DMS 273 (cell line): ENCODE results near the gene SAMD4A.

Experiments
- DNase-seq: peaks from one replicate; lab custom pipeline; 2025; ENCODE audit not compliant: unreplicated experiment; lab: John Stamatoyannopoulos, UW

The SAMD4A gene

DNA sequence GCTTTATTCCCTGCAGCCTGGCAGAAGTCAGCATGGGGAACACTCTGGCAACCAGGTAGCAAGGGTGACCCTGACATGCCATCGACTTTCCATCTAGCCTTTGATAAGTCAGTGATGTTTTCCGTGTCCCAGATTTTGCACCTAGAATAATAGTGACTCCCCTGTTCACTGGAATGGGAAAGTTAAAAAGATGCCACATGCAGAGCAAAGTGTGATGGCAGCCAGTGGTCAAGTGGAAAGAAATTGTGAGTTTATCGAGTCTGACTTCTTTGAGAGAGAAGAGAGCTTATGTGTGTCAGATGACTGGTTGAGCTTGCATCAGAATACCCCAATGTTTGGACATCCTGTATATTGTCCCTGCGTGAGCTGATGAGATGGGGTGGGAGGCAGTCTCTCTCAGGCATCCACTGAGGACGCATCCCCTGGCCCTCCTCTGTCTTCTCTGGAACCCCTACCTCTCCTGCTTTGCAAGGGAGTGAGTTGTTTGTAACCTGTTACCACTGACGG lies 187.2 kb downstream of the SAMD4A start:
- no peak for DNase-seq

DNA sequence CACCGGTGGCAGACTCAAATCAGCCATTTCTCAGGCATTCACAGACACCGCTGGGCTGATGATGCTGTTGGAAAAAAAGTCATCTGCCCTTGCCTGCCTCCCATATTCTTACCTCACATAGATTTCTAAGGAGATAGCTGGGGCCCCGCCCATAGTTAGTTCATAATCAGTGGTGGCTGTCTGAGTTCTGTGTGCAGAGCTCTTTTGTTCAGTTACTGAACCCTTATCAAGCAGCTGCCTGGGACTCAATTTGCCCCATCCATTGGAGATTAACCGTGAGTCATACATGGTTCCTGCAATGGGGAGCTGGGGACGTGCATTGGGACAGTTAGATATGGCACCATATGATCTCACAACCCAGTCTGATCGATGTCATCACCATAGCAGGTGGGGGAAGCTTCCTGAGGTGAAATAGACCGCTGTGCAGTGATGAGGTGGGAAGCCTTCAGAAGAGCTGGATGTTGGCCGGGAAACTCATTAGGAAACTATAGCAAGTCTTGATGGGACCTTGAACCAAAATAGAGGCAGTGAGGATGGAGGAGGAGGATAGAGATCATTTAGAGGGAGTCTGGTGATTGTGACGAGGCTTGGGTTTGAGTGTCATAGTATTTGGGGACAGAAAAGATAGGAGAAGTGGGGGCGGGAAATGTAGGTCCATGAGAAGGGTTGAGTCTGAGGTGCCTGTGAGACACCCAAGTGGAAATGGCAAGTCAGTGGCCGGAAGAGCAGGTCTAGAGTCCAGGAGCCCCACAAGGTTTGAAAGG lies 187.9 kb downstream of the SAMD4A start:
- no peak for DNase-seq

DNA sequence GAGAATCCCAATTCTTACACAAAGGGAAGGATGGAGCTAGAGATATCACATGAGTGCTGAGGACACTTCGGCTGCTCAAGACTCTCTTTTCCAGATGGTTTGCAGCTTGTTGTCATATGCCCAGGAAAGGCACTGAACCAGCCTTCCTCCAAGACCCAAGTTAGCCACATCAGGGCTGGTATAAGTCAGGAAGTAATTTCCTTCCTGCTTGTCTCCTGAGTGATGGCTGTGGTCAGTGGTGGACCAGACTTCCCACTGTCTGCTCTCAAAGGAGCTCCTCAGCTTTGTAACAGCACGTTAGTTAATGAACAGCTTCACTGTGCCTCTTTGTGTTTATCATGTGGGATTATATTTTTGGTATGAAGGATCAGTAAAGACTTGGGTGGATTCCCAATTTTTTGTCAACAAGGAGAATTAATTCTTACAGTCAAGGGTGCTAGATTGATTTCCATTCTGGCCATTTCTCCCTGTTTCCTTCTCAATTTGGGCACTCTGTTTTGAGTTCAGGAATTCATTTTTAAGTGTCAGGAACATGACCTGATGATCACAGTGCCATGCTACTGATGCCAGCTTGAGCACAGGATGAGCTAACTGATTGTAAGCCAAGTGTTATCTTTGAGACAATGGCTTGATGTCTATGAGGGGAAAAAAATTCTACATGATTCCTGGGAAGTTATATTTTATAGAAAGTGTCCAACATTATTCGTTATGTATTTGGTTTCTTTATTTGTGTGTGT lies 189.9 kb downstream of the SAMD4A start:
- DNase-seq = no peak

DNA sequence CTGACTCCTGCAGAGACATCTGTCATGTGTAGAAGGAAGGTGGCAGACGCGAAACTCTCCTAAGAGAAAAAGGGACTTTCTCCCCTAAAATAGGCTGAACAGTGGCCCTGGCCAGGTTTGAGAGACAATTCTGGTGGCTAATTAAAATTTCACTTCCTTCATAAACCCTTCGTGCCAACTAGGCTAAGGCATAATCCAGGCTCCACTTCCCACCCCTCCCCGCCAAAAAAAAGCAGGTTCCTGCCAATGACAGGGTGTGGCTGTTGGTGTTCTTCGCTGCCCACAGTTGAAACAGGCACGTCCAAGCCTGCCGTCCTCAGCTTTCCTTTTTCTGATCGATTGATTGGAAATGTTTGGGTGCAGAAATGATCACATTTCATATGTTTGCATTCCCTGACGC lies 191.1 kb downstream of the SAMD4A start:
- DNase-seq = no peak

DNA sequence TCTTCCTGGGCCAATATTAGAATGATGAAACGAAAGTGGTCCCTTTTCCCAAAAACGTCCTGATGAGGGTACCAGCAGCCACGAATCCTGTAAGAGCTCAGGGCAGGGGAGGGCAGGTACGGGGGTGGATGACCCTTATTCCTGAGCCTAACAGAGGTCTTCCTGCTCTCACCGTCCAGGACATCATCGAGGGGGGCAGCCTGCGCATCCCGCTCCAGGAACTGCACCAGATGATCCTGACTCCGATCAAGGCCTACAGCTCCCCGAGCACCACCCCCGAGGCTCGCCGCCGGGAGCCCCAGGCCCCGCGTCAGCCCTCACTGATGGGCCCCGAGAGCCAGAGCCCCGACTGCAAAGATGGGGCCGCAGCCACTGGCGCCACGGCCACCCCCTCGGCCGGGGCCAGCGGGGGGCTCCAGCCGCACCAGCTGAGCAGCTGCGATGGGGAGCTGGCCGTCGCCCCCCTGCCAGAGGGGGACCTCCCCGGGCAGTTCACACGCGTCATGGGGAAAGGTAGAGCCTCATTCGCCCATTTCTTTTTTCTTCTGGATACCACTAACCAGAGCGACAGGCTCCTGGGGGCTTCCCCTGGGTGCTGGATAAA lies 193.2 kb downstream of the SAMD4A start:
- DNase-seq = no peak

DNA sequence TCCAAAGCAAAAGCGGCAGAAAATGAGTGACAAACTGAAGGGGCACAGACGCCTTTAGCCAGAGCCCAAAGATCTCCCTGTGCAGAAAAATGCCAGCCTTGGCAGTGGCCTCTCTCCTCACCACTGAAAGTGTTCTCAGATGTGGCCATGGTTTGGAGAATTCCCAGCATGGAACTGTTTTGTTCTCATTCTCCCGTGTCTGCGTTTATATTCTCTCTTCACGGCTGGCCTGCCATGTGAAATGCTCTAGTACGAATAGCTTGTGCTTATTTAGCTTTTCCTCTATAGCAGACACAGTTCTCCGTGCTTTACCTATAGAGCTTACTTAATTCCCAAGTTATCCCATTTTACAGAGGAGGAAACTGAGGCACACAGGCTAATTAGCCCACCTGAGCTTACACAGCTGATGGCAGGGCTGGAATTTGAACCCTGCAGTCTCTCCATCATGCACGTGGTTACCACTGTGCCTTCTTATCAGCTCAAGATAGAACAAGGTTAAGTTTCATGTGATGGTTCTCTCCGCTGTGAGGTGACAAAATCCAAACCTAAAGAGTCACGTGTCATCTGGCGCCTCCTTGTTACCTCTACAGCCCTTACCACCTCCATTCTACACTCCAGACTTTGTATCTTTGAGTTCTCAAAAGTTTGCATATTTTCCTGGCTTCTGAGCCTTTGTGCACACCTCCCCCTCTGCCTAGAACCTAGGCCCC lies 194.1 kb downstream of the SAMD4A start:
- DNase-seq = no peak

DNA sequence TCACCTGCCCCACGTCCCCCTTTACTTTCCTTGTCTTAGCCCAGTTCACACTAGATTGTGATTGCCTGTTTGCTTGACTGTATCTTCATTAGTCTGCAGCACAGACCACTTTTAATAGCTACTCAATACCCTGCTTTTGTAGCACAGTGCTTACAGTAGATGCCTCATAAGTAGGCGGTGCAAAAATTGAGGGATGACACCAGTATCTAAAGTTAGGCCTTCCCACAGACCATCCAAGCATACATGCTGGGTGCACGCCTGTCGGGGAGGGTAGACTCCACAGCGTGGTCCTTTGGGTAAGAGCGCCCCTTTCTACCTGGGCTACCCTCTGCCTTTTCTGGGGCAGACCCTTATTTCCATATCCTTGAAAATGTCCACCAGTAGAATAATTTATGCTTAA lies 194.9 kb downstream of the SAMD4A start:
- no peak for DNase-seq

DNA sequence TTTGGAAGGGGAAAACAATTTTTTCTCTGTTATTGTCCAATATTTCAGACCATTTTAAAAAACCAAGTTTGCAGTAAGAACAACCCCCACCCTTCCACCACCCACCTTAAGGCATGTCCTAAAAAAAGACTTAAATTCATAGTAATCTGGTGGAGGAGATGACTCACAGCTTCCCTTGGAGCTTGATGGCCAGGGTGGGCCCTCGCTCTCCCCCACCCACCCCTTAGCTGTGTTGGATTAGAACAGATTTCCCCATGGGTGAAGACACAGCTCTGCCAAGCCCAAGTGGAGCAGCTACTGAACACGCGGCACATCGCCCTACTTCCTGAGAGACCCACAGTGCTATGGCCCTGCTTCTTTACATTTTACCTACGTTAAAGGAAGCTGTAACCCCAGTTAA lies 195.4 kb downstream of the SAMD4A start:
- no peak for DNase-seq

DNA sequence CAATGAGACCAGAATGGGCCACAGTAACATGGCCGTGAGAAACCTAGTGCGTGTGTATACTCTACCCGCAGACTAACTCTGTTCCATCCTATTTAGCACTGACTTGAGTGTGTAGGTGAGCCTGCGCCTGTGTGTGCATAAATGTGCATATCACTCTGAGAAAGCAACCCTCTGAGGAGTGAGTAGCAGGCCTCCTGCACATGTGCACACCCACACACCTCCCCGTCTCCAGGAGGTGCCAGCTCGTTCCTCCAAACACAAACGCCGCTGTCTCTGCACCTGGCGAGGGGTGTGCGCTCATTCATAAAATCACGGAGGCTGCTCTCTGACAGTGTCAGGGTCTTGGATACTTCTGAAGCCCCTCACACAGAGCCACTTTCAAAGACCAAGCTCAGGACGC lies 196.8 kb downstream of the SAMD4A start:
- DNase-seq = no peak

DNA sequence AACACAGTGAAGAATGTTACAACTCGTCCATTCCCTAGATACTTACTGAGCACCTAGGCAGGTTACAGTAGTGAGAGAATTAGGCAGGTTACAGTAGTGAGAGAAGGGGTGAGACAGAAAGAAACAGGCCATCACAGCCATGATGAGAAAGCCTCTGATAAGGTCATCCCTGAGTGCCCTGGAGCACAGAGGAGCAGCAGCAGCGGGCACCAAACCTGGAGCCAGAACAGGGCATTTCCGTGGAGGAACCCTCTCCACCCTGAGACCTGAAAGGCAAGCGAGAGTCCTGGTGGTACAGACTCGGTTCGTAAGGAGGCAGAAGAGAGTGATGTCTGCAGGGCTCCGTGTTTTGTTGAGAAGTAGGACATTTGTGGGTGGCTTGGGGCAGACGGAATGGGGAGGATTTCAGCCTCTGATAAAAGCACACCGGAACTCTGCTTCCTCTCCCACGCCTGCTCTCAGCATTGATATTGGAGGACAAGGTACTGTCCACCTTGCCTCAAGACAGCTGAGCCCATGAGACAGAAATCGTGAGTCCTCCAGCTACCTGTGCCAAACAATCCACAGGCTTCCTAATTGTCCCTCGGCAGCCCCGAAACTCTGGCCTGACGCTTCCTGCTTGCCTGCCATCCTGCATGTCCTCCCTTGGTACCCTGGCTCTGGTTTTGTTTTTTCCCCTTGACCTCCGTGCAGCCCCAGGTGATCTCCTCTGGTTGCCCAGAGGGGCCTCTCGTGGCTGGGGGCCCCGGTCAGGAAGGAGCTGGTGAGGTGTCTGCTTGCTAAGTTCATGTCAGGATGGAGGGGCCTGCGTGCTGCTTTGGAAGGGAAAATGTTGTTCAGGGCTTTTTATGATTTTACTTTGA lies 199.6 kb downstream of the SAMD4A start:
- no peak for DNase-seq

DNA sequence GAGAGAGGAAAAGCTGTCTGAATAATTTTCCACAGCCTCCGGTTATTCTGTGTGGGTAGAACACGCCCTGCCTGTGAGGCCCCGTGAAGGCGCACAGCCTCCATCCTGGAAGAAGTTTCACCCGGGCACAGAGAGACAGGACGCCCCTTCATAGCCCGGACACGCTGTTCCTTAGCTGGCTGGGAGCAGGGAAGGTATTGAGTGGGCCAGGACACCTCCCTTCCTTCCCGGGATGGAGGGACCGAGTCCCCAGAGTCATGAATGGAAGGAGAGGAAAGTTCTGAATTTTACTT lies 200.2 kb downstream of the SAMD4A start:
- DNase-seq = no peak

DNA sequence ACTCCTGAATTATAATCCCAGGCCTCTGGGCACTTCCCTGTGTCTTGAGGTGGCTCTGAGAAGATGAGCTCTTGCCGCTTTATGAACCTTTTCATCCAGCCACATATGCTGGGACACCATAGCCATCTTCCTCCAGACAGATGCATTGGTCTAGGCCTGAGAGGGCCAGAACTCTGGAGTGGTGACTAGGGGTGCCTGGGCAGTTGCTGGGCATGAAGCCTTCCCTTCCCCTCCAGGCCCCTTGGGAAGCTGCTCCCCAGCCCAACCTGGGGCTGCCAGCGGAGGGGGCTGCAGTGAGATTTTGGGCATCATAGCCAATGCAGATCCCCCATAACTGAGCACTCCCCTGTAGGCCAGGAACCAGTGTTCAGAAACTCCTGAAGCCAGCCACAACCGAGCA lies 200.5 kb downstream of the SAMD4A start:
- no peak for DNase-seq

DNA sequence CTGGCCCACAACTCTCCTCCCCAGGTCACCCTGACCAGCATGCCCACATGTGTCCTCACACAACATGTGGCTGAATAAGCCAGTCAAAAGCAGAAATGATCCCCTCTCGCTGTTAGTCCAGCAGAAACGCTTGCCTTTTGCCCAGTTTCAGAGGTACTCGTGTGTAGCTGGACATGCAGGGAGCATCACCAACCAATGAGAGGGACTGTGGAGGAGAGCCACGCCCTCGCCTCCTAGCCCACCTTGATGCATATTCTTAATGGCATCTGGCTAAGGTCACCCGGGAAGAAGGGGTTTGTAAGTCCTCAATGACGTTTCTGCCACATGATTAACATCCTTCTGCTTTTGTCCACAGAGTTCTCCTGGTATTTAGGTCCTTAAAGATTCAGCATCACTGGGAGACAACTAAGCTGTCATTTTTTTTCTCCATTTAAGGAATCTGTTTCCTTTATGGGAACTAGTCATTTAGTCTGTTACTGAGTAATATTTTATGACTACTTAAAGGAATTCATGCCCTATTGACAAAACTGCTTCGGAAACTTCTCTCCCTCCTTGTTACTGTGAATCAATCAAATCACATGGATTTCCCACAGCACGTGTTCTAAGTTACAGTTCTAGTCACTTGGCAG lies 201.7 kb downstream of the SAMD4A start:
- no peak for DNase-seq

DNA sequence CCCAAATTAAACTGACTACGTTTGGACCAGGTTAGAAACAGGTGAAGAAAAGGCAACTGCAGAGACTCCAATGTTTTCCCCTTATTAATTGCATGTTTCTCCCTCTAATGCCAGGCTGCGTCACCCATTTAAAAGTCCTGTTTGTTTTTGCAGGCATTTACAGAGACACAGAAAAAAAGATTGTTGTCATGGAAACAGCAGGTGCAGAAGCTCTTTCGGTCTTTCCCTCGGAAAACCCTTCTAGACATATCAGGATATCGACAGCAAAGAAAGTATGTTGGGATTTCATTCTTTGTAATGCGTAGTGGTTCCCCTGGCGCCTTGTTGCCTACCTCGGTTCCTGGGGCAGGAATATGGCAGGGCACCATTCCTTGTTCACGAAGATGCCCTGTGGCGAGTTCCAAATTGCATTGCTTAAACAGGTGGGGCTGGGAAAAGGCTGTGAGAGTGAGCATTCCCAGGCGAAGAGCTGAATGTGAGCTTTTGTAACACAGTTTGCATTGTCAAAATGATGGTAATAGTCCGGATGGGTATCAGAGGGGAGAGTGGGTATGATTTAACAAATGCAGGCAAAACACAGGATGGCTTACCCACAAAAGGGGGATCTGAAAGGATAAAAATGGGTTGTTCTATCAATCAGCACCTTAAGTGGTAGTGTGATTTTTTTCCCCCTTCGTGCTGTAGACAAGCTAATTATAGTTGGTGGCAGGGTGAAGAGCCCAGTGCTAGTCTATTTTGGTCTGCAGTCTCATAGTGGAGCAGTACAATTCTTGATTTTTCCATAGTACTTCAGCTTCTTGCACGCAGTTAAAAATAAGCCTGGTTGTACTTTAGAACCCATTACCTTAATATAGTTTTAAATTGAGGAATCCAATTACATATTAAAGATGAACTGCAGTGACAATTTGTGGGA lies 203.3 kb downstream of the SAMD4A start:
- DNase-seq = no peak

DNA sequence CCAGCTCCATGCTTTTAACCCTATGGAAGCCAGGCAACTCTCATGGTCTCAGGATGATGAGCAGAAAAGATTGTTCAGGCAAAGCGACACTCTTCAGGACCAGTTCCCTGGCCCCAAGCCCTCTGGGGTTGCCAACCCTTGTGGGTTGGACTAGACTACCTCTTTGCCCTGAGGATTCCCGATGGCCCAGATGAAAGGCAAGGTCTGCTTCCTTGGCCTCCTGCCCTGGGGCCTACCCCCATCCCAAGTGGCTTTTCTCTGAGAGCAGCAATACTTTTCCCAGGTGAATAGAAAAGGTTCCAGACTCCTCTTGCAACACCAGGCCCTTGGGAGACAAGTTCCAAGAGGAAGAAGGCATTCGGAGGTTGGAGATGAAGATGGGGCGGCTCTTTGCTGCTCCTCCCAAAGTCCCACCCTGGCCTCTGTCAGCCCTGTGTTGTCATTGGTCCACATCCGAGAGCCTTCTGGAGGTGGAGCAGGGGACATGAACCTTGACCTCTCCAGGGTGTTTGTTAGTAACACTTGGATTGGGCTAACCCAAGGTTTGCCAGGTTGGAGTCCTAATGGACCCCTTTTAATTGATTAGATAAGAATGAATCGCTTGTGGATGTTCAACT lies 204.6 kb downstream of the SAMD4A start:
- DNase-seq = no peak

DNA sequence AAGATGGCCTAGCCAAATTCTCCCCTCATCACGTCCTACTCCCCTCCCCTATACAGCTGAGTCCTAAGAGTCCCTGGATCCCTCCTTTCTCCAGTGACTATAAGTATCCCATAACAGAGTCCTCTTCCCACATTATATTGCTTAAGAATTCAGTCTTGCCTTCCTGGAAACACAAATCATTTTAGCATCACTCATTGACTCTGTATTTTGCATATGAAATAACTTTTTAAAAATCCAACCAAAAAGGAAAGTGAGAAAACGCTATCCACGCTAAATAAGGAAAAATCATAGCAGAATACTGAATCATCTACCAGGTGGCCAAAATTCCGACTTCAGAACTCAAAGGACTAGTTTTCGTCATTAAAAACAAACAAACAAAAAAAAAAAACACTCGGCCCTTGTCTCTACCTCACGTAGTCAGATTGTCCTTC lies 205.5 kb downstream of the SAMD4A start:
- DNase-seq = no peak

DNA sequence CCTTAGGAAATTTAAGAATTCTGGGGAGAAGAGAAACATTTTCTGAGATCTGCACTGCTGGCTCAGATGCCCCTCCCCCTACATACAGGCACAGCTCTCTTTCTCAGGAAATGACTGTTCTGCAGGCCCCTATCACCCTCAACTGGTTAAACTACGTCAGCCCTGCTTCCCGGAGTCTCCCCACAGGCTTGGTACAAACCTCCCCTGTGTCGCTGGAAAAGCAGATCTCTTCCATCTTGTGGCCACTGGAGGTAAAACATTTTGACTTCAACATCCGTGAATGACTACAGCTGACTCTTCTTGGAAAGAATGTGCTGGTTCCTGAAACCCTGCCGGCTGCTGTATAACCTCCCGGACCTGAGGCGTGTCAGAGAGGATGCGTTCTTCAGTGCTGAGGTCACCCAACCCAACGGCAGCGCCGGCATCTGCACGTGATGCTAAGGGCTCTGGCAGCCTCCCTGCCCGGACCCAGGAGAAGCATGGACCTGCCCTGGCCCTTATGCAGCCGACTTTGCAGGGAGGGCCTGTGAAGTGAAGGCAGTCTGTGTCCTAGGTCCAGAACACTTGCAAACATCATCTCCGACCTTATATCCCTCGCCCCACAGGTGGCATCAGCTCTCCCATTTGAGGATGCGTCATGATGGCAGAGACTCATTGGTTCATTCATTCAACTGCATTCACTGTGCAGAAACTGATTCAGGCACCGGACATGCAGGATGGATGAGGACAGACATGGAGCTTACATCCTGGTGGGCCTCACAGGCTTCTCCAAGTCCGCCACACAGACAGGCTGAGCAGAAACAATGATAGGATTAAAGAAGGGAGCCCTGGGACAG lies 206.5 kb downstream of the SAMD4A start:
- DNase-seq = peak; percentile 92

DNA sequence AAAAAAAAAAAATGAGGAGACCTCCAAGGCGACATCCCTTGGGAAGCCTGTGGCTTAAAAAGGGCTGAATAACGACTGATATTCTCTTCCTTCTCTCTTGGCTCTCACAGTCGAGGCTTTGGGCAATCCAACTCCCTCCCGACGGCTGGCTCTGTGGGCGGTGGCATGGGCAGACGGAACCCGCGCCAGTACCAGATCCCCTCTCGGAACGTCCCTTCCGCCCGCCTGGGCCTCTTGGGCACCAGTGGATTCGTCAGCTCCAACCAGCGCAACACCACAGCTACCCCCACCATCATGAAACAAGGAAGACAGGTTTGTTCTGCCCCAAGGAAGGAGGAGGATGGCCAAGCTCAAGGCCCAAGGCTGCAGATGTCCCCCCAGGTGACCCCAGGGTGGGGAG lies 207.9 kb downstream of the SAMD4A start:
- no peak for DNase-seq
